GM18907 (cell line): ENCODE results near the gene GLP2R.

ENCODE experiments used
- ATAC-seq: cut with Tn5 transposase; IDR thresholded peaks from one replicate; pipeline ENCODE4 v1.9.1; 2021; ENCODE audit warnings: mild to moderate bottlenecking, moderate library complexity; ENCODE audit not compliant: unreplicated experiment

Gene GLP2R

DNA sequence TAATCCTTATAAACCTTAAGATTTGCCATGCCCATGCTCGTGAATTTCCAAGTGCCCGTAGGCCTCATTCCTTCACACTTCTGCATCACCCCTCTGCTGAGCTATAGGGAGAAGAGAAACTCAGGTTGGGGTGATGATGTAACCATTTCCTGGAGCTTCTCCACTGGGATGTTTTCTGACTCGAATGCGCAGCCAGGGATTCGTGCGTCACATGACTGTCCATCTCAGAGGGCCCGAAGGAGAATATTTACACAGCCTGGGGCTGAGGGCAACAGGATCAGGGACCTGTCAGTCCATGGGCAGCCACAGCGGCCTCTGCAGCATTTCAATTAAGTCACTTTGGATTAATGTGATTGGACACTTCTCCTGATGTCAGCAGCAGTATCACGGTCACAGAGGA is 12.6 kb upstream of the GLP2R start:
- ATAC-seq, result no peak

DNA sequence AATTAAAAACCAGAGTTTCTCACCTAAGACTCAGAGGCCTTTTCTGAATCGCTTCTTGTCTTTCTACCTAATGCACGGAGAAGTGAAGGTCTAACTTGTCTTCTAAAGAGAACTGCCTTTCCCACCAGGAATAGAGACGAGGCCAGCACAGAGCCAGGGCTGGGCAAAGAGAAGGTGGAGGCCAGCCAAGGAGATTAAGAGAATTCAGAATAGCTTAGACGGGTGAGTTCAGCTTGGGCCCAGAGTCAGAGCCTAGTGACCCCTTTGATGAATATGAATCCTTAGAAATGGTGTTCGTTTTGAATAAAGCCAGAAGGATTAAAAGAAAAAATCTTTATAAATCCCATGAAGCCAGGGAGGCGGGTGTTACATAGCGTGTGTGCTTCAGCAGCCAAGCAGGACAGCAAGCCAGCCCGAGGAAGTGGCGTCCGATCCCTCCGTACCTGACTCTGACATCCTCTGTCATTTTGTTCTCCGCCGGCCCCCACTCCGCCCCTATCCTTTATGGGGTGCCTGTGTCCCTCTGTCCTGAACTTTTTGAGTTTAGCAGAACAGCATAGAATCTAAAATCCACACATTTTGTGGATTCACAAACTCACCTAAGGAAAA is 11.3 kb upstream of the GLP2R start:
- ATAC-seq, result no peak

DNA sequence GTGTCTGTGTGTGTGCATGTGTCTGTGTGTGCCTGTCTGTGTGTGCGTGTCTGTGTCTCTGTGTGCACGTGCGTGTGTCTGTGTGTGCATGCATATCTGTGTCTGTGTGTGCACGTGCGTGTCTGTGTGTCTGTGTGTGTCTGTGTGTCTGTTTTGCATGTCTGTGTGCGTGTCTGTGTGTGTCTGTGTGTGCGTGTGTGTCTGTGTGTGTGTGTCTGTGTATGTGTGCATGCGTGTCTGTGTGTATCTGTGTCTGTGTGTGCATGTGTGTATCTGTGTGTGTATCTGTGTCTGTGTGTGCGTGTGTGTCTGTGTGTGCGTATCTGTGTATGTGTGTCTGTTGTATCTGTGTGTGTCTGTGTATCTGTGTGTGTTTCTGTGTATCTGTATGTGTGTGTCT is 9.3 kb upstream of the GLP2R start:
- no peak for ATAC-seq

DNA sequence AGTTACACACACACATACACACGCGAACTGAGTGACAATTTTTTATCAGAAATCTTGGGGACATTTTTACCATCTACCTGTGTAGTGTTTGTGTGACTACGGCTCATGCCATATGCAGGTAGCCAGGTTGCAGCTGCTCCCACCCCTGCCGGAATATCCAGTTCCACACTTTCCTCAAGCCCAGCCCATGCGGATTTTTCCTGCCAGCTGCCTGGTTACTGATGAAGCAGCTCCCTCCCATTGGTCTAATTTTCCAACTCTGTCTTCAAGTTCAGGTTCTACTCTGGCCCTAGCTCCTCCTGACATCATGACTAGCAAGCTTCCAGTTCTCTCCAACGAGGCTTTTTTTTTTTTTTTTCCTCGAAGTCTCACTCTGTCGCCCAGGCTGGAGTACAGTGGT is 8.6 kb upstream of the GLP2R start:
- no peak for ATAC-seq

DNA sequence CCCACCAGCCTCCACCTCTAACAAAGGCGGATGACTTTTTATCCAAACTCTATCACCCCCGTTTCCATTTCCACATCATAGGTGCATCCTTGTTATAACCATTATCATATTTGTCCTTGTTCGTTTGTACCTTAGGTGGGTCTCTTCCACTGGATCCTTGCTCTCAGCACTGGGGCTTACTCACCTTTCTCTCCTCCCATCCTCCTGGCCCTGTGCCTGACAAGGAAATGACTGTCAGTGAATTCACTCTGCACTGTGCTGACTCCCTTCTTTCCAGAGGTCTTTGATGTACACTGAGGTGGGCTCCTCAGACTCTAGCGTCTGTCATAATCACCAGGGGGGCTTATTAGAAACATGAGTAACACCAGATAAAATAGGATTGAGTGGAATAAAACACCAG is 7.0 kb upstream of the GLP2R start:
- ATAC-seq, result no peak

DNA sequence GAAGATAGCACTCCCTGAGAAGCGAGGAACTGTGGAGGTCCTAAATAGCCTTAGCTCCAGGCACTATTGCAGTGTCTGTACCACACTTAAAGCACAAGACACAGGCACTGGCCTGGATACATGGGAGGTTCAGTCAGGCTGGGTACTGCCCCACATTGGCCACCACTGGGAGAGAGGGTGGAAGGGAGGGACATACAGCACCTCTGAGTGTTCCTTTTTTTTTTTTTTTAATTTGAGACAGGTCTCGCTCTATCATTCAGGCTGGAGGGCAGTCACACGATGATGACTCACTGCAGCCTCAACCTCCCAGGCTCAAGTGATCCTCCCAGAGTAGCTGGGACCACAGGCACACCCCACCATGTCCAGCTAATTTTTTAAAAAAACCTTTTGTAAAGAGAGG is 5.3 kb upstream of the GLP2R start:
- ATAC-seq, result no peak

DNA sequence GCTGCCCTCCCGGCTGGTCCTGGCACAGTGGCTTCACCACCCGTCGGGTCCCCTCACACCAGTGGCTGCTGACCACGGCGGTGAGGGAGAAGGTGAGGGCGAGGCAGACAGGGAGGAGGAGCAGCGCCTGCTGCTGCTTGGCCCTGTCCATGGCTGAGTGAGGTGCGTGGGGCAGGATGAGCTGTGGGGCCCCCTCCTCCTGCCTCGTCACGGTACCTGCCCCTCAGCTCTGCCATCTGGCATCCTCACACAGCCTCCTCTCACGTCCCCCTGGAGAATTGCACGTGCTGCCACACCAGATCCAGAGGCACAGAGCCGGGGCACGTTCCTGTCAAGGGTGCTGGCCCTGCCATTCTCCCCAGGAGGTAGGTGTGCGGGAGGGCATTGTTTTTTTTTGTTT is 3.8 kb upstream of the GLP2R start, which contains the start of gene GSG1L2:
GSG1L2 (minus strand) TSS at position 159 of the 400 bp plus-strand sequence; CDS start at position 151, 8 bp downstream.
- no peak for ATAC-seq

GRCh38 chr17:9824094-9824493 is 1.6 kb upstream of the GLP2R start:
- ATAC-seq, result no peak

- no peak for ATAC-seq
These were observed 856 bp upstream of the GLP2R start for GRCh38 chr17:9824797-9825338.

- no peak for ATAC-seq
These were observed 2.9 kb downstream of the GLP2R start for GRCh38 chr17:9828296-9829295.

- no peak for ATAC-seq
These were observed 3.6 kb downstream of the GLP2R start for GRCh38 chr17:9829343-9829742.

- ATAC-seq, result no peak
These were observed 5.0 kb downstream of the GLP2R start for GRCh38 chr17:9830711-9831110.

- ATAC-seq, result no peak
These were observed 8.2 kb downstream of the GLP2R start for GRCh38 chr17:9833922-9834321.

DNA sequence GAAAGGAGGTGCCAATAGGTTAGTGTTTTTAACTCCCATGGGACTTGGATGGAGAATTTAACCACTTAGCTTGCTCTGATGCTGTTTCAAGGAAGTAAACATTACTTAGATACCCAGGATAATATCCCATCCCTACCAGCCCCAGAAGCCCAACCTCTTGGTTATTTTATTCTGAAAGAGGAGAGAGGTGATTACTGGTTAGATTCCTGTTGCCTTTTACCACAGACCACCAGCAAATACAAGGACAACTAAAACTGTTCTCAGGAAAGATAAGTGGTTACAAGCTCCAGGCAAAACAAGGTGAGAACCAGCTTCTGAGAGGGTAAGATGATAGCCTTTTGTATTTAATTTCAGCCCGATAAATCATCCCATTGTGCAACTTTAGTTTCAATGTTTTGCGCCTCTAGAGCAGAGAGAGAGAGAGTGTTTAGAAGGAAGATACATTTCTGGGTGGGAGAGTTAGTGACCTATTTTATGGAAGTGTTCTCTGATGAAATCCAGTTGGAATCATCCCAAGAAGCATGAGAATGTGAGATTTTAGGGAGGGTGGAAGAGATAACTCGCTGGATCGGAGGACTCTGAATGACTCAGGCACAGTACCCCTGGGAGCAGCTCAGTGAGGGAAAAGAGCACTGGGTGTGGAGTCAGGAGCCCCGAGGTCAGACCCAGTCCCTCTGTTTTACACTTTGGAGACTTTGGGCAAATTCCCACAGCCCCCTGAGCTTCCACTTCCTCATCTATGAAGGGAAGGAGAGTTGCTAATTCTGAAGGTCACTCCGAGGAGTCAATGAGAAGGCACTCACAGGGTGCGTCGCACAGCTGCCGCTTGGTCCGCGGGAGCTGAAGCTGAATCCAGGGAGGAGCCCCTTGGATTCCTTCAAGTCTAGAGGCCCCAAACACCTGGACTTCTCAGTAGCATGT is 12.1 kb downstream of the GLP2R start:
- ATAC-seq, result no peak

DNA sequence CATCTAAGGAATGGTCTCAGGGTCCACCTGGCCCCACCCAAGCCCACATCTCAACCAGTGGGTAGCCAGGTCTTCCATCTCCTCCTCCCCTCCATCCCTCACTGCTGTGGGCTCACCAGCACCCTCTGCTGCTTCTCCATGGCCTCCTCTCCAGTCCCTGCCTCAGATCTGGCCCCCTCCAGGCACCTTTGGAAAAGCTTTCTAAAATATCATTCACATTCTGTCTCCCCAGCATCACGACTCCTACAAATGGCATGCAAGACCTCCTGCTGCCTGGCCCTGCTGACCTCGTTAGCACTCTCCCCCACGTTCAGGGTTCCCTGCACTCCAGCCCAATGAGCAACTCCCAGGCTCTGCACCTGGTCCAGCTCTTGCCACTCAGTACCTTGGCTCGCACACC is 13.7 kb downstream of the GLP2R start:
- ATAC-seq, result no peak

DNA sequence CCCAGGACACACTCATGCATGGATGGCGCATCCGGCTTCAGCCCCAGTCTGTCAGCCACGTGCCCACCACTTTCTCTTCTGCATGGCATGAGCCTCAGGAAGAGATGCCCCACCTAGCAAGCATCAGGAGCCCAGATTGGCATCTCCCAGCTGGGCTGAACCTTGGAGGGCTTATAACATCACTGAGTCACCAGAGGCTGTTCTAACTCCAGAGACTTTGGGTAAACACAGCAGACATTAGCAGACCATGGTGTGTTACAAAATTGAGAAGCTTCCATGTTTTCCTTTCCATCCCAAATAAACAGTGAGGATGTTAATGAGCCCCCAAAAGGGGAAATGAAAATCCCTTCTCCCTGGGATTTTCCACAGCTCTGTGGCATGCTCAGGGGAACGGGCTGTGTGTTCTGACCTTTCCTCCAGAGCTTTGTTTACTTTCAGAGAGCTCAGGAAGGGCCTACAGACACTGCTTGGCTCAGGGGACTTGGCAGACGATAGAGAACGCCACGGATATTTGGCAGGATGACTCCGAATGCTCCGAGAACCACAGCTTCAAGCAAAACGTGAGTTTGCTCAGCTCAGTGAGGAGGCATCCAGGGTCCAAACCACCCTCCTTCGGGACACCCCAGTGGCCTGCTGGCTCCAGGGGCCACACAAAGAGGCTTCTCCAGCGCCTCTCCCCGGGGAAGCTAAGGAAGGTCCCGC is 16.5 kb downstream of the GLP2R start:
- ATAC-seq, result no peak

GRCh38 chr17:9843152-9844010 is 17.7 kb downstream of the GLP2R start:
- ATAC-seq, result no peak

- no peak for ATAC-seq
These were observed 18.4 kb downstream of the GLP2R start for GRCh38 chr17:9844153-9844552.

DNA sequence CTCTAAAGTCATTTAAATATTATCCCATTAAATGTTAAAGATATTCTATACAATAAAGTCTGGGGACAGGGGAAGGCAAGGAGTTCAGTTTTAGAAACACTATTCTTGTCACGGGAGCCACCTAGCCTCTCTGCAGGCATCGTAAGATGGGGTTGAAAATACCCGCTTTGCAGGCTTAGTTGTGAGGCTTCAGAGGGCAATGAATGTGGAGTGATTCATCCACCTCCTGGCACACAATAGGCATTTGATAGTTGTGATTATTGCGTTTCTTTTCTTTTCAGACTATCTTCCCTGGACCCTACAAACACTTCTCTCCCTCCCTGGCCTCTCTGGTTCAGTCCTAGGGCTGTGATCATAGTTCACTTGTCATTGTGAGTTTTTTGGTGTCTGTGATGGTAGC is 19.6 kb downstream of the GLP2R start:
- ATAC-seq, result no peak
